T-helper 1 cell treated with Interleukin-12 subunit alpha and Interleukin-12 subunit beta and Interleukin-4 antibody, amounts not matched to agents 30 μg/mL and 1 μg/mL, for 36 hours (primary cell): ENCODE data around the gene TCF7L1.

Source experiments
- H3K27ac Mint-ChIP-seq: one replicate; pipeline ENCODE4 v1.8.0; 2021; ENCODE audit warnings: mild to moderate bottlenecking, mixed read lengths
- H3K27me3 Mint-ChIP-seq: one replicate; pipeline ENCODE4 v1.8.0; 2021; ENCODE audit warnings: low read depth, mixed read lengths
- H3K36me3 Mint-ChIP-seq: one replicate; pipeline ENCODE4 v1.8.0; 2021; ENCODE audit warnings: low read depth, mixed read lengths
- H3K4me1 Mint-ChIP-seq: one replicate; pipeline ENCODE4 v1.8.0; 2021; ENCODE audit warnings: low read depth, mixed read lengths
- H3K4me3 Mint-ChIP-seq: one replicate; pipeline ENCODE4 v1.8.0; 2021; ENCODE audit warnings: mild to moderate bottlenecking, moderate library complexity, mixed read lengths
- H3K9me3 Mint-ChIP-seq: one replicate; pipeline ENCODE4 v1.8.0; 2021; ENCODE audit warnings: mixed read lengths

The TCF7L1 gene

DNA sequence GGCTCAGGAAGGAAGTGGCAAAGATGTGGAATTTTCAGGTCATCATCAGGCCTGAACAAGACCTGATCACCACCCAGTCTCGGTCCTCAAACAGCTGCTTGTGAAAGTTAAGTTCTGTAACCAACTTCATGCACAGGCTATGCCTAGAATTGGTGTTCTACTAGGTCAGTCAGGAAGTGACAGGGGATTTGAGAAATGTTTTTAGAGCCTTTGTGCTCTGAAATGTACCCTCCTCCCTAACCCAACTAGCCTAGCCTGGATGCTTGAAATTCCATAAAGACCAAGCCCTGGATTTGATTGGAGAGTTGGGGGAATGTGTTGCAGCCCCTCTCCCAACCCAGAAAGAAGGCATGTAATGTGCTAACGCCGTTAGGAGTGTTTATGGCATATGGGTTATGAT, 131.3 kb downstream of the TCF7L1 start:
- Mint-ChIP-seq H3K4me3 (no peak overlapping the region), H3K36me3 (no peaks in the 10 kb centered on the region)

DNA sequence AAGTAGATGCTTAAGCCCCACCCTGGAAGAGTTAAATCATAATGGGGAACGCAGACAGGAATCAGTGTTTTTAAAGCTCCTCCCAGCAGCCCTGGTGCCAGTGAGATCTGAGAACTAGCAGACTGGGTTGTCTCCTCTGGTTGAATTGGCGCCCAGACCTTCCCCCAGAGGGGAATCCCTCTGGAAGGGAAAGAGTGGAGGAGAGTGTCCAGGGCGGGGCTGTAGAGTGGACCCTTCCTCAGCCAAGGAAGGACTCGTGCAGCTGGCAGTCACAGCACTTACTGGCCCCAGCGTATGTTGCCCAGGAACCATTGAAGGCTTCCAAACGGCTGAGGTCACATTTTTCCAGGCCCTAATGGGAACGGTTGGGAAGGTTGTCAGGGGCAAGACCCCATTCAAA, 132.1 kb downstream of the TCF7L1 start:
- no peak overlapping the region for H3K27ac Mint-ChIP-seq
- H3K4me1 Mint-ChIP-seq: no peaks in the 10 kb centered on the region
- H3K9me3 Mint-ChIP-seq: no peaks in the 10 kb centered on the region
- H3K4me3 Mint-ChIP-seq: no peak overlapping the region
- H3K27me3 Mint-ChIP-seq: peaks cover 38% of the 10 kb centered on the region
- no peaks in the 10 kb centered on the region for H3K36me3 Mint-ChIP-seq

More for the DNA sequence above, 131.3 kb downstream of the TCF7L1 start:
- H3K27me3 Mint-ChIP-seq: peaks cover 30% of the 10 kb centered on the region
- no peaks in the 10 kb centered on the region for H3K4me1 Mint-ChIP-seq
- no peak overlapping the region for H3K27ac Mint-ChIP-seq
- H3K9me3 Mint-ChIP-seq: no peaks in the 10 kb centered on the region

GRCh38 chr2:85266146-85267041, 133.2 kb downstream of the TCF7L1 start:
- no peak overlapping the region for H3K4me3 Mint-ChIP-seq
- H3K36me3 Mint-ChIP-seq: no peaks in the 10 kb centered on the region
- no peaks in the 10 kb centered on the region for H3K9me3 Mint-ChIP-seq
- H3K4me1 Mint-ChIP-seq: no peaks in the 10 kb centered on the region
- peaks cover 44% of the 10 kb centered on the region for H3K27me3 Mint-ChIP-seq
- no peak overlapping the region for H3K27ac Mint-ChIP-seq

DNA sequence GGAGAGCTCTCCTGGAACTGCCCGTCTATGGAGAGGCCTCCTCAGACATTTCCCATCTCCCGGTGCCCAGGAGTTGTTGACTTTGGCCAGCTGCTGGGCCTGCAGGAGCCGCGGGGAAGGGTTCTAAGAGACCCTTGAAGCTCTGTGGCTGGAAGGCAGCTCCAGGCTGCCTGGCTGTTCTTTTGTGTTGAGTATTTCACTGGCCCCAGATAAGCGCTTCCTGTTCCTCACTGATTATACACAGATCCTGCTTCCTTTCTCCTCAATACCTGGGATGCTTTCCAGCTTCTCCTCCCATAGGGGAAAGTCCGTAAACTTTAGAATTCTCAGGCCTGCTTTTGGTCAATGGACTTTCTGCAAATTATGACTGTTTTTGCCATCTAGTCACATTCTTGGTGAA, 136.8 kb downstream of the TCF7L1 start:
- Mint-ChIP-seq H3K36me3 (no peaks in the 10 kb centered on the region), H3K27me3 (peaks cover 40% of the 10 kb centered on the region), H3K4me3 (no peak overlapping the region), H3K9me3 (no peaks in the 10 kb centered on the region), H3K27ac (no peak overlapping the region), H3K4me1 (no peaks in the 10 kb centered on the region)

DNA sequence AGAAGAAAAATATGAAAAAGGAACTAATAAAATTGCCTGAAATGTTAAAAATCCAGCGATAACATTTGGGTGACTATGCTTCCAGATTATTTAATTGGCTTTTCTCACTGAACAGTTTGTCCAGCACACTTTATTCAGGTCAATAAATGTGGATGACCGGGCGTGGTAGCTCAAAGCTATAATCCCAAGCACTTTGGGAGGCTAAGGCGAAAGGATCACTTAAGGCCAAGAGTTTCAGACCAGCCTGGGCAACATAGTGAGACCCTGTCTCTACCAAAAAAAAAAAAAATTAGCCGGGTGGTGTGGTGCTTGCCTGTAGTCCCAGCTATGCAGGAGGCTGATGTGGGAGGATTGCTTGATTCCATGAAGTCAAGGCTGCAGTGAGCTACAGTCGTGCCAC, 139.2 kb downstream of the TCF7L1 start:
- Mint-ChIP-seq H3K27ac (no peak overlapping the region), H3K9me3 (no peaks in the 10 kb centered on the region), H3K4me3 (no peak overlapping the region), H3K36me3 (no peaks in the 10 kb centered on the region), H3K4me1 (no peaks in the 10 kb centered on the region), H3K27me3 (peaks cover 44% of the 10 kb centered on the region)

- H3K36me3 Mint-ChIP-seq: no peaks in the 10 kb centered on the region
- H3K4me3 Mint-ChIP-seq: no peak overlapping the region
- H3K27ac Mint-ChIP-seq: no peak overlapping the region
- peaks cover 36% of the 10 kb centered on the region for H3K27me3 Mint-ChIP-seq
- no peaks in the 10 kb centered on the region for H3K4me1 Mint-ChIP-seq
- H3K9me3 Mint-ChIP-seq: no peaks in the 10 kb centered on the region
Observed at GRCh38 chr2:85273738-85274731, 140.8 kb downstream of the TCF7L1 start.

DNA sequence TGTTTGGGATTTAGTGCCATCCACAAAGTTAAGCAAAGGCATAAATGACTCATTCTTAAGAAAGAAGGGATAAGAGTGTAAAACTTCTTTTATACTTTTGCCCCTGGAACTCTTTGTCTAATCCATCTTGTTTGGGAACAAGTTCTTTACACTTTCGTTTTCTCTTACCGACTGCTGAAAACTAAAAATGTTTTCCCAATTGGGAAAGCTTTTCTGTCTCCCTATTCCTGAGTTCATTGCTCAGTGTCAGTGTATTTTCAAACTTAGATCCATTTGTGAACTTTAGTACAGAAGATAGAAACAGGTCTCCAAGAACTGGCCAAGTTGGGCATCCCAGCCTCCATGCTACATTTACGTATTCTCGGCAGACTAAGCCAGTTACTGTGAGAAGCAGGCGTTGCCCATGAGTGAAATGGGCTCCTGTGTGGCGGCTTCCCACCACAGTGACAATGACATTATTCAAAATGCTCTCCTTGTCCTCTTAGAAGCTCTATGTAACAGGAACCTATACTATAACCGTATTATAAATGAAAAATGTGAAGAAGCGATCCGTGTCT, 142.9 kb downstream of the TCF7L1 start:
- H3K27me3 Mint-ChIP-seq: peaks cover 28% of the 10 kb centered on the region
- H3K4me1 Mint-ChIP-seq: no peaks in the 10 kb centered on the region
- no peak overlapping the region for H3K4me3 Mint-ChIP-seq
- H3K9me3 Mint-ChIP-seq: no peaks in the 10 kb centered on the region
- no peaks in the 10 kb centered on the region for H3K36me3 Mint-ChIP-seq
- H3K27ac Mint-ChIP-seq: no peak overlapping the region

DNA sequence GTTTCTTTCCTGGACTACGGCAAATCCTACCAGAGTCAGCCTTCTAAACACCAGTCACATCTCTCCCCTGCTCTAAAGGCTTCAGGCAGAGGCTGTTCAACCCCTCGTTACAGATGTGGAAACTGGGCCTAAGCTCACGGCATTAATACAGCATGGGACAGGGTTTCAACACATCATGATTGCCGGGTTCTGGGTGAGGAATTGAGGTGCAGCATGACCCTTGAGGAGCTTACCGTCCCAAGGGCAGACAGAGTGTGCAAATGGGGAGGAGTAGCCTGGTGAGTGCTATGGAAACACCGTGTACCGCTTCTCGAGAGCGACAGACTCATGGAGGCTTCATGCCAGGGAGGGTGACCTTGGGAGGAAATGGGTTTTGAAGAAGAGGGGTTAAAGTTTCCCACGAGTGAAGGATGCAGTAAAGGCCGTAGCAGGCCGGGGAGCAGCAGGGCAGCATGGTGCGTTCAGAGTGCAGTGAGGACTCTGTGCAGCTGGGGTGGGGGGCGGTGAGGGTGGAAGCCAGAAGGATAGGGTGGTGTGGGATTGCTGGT, 143.5 kb downstream of the TCF7L1 start:
- no peaks in the 10 kb centered on the region for H3K4me1 Mint-ChIP-seq
- no peak overlapping the region for H3K4me3 Mint-ChIP-seq
- no peaks in the 10 kb centered on the region for H3K9me3 Mint-ChIP-seq
- H3K27ac Mint-ChIP-seq: no peak overlapping the region
- peaks cover 22% of the 10 kb centered on the region for H3K27me3 Mint-ChIP-seq
- H3K36me3 Mint-ChIP-seq: no peaks in the 10 kb centered on the region

- no peak overlapping the region for H3K27ac Mint-ChIP-seq
- no peaks in the 10 kb centered on the region for H3K4me1 Mint-ChIP-seq
- H3K36me3 Mint-ChIP-seq: no peaks in the 10 kb centered on the region
- H3K4me3 Mint-ChIP-seq: no peak overlapping the region
- H3K27me3 Mint-ChIP-seq: peaks cover 14% of the 10 kb centered on the region
- H3K9me3 Mint-ChIP-seq: no peaks in the 10 kb centered on the region
Observed at GRCh38 chr2:85277416-85278158, 144.4 kb downstream of the TCF7L1 start.

GRCh38 chr2:85278361-85278760, 145.2 kb downstream of the TCF7L1 start:
- peaks cover 8% of the 10 kb centered on the region for H3K27me3 Mint-ChIP-seq

DNA sequence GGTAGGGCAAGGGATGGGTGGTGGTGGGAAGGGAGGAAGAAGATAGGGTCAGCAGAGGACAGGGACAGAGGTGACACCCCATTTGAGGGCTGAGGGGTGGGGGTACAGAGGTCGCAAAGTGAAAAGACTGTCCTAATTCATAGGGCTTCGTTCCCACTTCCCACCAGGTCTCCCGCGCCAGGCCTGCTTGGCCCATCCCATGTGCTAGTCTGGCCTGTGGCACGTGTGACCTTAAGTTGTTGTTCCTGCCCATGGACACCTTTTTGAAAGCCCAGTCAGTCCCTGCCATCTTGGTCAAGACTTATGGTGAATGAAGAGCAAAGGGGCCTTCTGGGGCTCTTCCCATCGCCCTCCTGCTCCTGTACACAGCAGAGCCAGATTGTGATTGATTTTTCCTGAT, 148.4 kb downstream of the TCF7L1 start:
- H3K27ac Mint-ChIP-seq: no peak overlapping the region
- H3K9me3 Mint-ChIP-seq: no peaks in the 10 kb centered on the region
- H3K4me3 Mint-ChIP-seq: no peak overlapping the region
- no peaks in the 10 kb centered on the region for H3K36me3 Mint-ChIP-seq
- peaks cover 8% of the 10 kb centered on the region for H3K4me1 Mint-ChIP-seq
- peaks cover 3% of the 10 kb centered on the region for H3K27me3 Mint-ChIP-seq

More at GRCh38 chr2:85278361-85278760, 145.2 kb downstream of the TCF7L1 start:
- no peak overlapping the region for H3K4me3 Mint-ChIP-seq
- H3K27ac Mint-ChIP-seq: no peak overlapping the region
- no peaks in the 10 kb centered on the region for H3K36me3 Mint-ChIP-seq
- no peaks in the 10 kb centered on the region for H3K9me3 Mint-ChIP-seq
- no peaks in the 10 kb centered on the region for H3K4me1 Mint-ChIP-seq

GRCh38 chr2:85282914-85283313, 149.7 kb downstream of the TCF7L1 start:
- H3K27me3 Mint-ChIP-seq: peaks cover 3% of the 10 kb centered on the region
- H3K36me3 Mint-ChIP-seq: no peaks in the 10 kb centered on the region
- H3K27ac Mint-ChIP-seq: no peak overlapping the region
- H3K9me3 Mint-ChIP-seq: no peaks in the 10 kb centered on the region
- peaks cover 14% of the 10 kb centered on the region for H3K4me1 Mint-ChIP-seq
- H3K4me3 Mint-ChIP-seq: no peak overlapping the region

GRCh38 chr2:85283641-85284040, 150.4 kb downstream of the TCF7L1 start:
- Mint-ChIP-seq H3K4me3 (no peak overlapping the region), H3K27me3 (peaks cover 3% of the 10 kb centered on the region), H3K27ac (no peak overlapping the region), H3K36me3 (no peaks in the 10 kb centered on the region), H3K4me1 (peaks cover 14% of the 10 kb centered on the region), H3K9me3 (no peaks in the 10 kb centered on the region)

DNA sequence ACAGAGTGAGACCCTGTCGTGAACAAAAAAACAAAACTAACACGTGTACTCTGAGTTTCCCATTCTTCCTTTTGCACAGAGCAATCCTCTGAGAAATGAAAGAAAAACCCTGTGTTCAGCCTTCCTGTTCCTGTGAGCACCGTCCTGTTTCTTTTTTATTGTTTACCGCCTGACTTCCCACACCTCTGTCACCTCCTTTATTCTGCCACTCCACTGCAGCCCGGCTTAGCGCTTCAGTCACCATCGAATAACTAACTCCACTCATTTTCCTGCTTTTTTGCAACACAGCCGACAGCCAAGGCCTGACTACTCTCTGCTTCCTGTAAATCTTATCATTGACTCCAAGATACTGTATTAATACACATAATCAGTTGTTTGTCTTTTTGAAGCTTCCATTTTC, 153.7 kb downstream of the TCF7L1 start:
- peaks cover 4% of the 10 kb centered on the region for H3K9me3 Mint-ChIP-seq
- H3K27me3 Mint-ChIP-seq: no peaks in the 10 kb centered on the region
- H3K27ac Mint-ChIP-seq: peak overlapping the region; percentile 90
- H3K36me3 Mint-ChIP-seq: no peaks in the 10 kb centered on the region
- peaks cover 25% of the 10 kb centered on the region for H3K4me1 Mint-ChIP-seq
- peak overlapping the region; percentile 68 for H3K4me3 Mint-ChIP-seq
